ENCODE data around the gene ZNF836.

DNA sequence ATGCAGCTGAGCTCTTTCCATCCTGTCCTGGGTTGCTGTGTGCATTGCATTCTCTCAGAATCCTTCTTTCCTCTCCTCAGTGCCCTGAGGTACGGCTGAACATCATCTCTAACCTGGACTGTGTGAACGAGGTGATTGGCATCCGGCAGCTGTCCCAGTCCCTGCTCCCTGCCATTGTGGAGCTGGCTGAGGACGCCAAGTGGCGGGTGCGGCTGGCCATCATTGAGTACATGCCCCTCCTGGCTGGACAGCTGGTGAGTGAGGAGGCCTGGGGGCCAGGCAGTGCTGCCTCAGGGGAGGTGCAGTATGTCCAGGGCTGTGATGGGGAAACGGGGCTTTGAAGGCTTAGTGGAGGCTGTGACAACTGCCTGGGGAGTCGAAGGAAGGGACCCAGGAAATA lies 48.2 kb upstream of the ZNF836 start:
- TF ChIP-seq, protein P1, sequence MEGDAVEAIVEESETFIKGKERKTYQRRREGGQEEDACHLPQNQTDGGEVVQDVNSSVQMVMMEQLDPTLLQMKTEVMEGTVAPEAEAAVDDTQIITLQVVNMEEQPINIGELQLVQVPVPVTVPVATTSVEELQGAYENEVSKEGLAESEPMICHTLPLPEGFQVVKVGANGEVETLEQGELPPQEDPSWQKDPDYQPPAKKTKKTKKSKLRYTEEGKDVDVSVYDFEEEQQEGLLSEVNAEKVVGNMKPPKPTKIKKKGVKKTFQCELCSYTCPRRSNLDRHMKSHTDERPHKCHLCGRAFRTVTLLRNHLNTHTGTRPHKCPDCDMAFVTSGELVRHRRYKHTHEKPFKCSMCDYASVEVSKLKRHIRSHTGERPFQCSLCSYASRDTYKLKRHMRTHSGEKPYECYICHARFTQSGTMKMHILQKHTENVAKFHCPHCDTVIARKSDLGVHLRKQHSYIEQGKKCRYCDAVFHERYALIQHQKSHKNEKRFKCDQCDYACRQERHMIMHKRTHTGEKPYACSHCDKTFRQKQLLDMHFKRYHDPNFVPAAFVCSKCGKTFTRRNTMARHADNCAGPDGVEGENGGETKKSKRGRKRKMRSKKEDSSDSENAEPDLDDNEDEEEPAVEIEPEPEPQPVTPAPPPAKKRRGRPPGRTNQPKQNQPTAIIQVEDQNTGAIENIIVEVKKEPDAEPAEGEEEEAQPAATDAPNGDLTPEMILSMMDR (IDR thresholded peaks at IDR 0.05; ENCODE audit: poor library complexity), result no peak
- TF ChIP-seq EZH2phosphoT487 (IDR thresholded peaks at IDR 0.05; ENCODE audit: low read depth, severe bottlenecking, unreplicated experiment) (no peak), EZH2 (IDR thresholded peaks at IDR 0.05; ENCODE audit: borderline replicate concordance) (no peak)

Data from hepatocyte (in vitro differentiated cells).